A549 (cell line): Measurements from ENCODE around the gene RER1. TPM values are rescaled to one million over a fixed set of nuclear protein-coding genes. Genes with fewer than 3 reads are reported as not detected.

ENCODE experiments used
- ATAC-seq, 2 experiments: fragments of 200-7000 bp in 1 of 2; fragments of >200 bp in 1 of 2; cut with Nextera tagmentation in 1 of 2; cut with Tn5 transposase in 1 of 2; 3 replicates each; pipeline versions ENCODE4 v1.8.0 to v1.9.1; 2018 to 2020; ENCODE audit warnings: mild to moderate bottlenecking in 1 of 2, moderate library complexity in 1 of 2
- CTCF ChIA-PET: fragments of 300-600 bp; sonication (Branson Sonifier 250); formaldehyde crosslinking; extraction: SDS; loops from one replicate; lab custom pipeline; 2021; ENCODE audit warnings: antibody characterized with exemption, inconsistent platforms; lab: Yijun Ruan, JAX
- POLR2A ChIA-PET: fragments of 350-600 bp; formaldehyde crosslinking; extraction: SDS; loops from one replicate; lab custom pipeline; 2021; ENCODE audit warnings: antibody characterized with exemption, inconsistent platforms; lab: Yijun Ruan, JAX
- DNase-seq, 2 experiments: peaks; one replicate each; pipeline versions ENCODE4 v3.0.0 to v3.0.0-alpha.2; 2011 to 2016; ENCODE audit warnings: low read depth in 1 of 2, low spot score in 1 of 2
- FAIRE-seq: peaks from 2 replicates; lab custom pipeline; 2011; peaks lifted over from hg19 to GRCh38; lab: Jason Lieb, UNC
- H3K27ac ChIP-seq, 2 experiments: fragments of >200 bp; sonication (Bioruptor Twin); formaldehyde crosslinking; 3 replicates each; pipeline ENCODE4 v1.5.1; 2016 to 2017
- H3K4me1 ChIP-seq: fragments of >200 bp; sonication (Bioruptor Twin); formaldehyde crosslinking; 3 replicates; pipeline ENCODE4 v1.6.1; 2016
- H3K4me2 ChIP-seq: fragments of >200 bp; sonication (Bioruptor Twin); formaldehyde crosslinking; 3 replicates; pipeline ENCODE4 v1.6.1; 2016
- H3K4me3 ChIP-seq: fragments of >200 bp; sonication (Bioruptor Twin); formaldehyde crosslinking; 3 replicates; pipeline ENCODE4 v1.5.1; 2016
- H3K9me3 ChIP-seq: fragments of >200 bp; sonication (Bioruptor Twin); formaldehyde crosslinking; 3 replicates; pipeline ENCODE4 v1.6.1; 2016
- CHD2 ChIP-seq: fragments of 150-350 bp; IDR thresholded peaks from 2 replicates; pipeline ENCODE4 v1.6.1; 2014; ENCODE audit warnings: low read length; ENCODE audit not compliant: partially characterized antibody
- CHD4 ChIP-seq: fragments of 200-600 bp; sonication (generic); IDR thresholded peaks from 2 replicates; pipeline ENCODE4 v1.6.1; 2016; ENCODE audit warnings: antibody characterized with exemption, mild to moderate bottlenecking, borderline replicate concordance
- E2F6 ChIP-seq: IDR thresholded peaks from 2 replicates; pipeline ENCODE4 v1.6.1; 2012; ENCODE audit warnings: low read depth, borderline replicate concordance
- EHMT2 ChIP-seq: fragments of 200-600 bp; sonication (generic); IDR thresholded peaks from 2 replicates; pipeline ENCODE4 v1.6.1; 2016; ENCODE audit warnings: antibody characterized with exemption, low read depth, mild to moderate bottlenecking, moderate library complexity
- ELK1 ChIP-seq: fragments of 150-350 bp; IDR thresholded peaks from 2 replicates; pipeline ENCODE4 v1.6.1; 2014; ENCODE audit warnings: low read depth, mild to moderate bottlenecking, low read length
- EP300 ChIP-seq, 2 experiments: fragments of >200 bp; sonication (Bioruptor Twin); formaldehyde crosslinking; IDR thresholded peaks; 2 replicates in 1 of 2; 3 replicates in 1 of 2; pipeline ENCODE4 v1.6.1; 2016 to 2017
- FOSB ChIP-seq: fragments of 250-450 bp; sonication (Bioruptor Pico); IDR thresholded peaks from 2 replicates; pipeline ENCODE4 v1.5.0; 2020; ENCODE audit warnings: mild to moderate bottlenecking, moderate library complexity
- FOXS1 ChIP-seq: fragments of 250-450 bp; sonication (Bioruptor Pico); IDR thresholded peaks from 2 replicates; pipeline ENCODE4 v1.5.0; 2020; ENCODE audit warnings: mild to moderate bottlenecking, moderate library complexity
- GATA3 ChIP-seq: IDR thresholded peaks from 2 replicates; pipeline ENCODE4 v1.6.1; 2012; ENCODE audit warnings: borderline replicate concordance
- HDAC2 ChIP-seq: fragments of 200-600 bp; sonication (generic); IDR thresholded peaks from 2 replicates; pipeline ENCODE4 v1.6.1; 2016
- HES2 ChIP-seq: fragments of >200 bp; sonication (Bioruptor Twin); formaldehyde crosslinking; IDR thresholded peaks from 2 replicates; pipeline ENCODE4 v1.6.1; 2016
- HMGXB4 ChIP-seq: fragments of 250-450 bp; sonication (Bioruptor Pico); IDR thresholded peaks from 2 replicates; pipeline ENCODE4 v1.5.0; 2021; ENCODE audit warnings: mild to moderate bottlenecking, moderate library complexity, borderline replicate concordance
- HOXB13 ChIP-seq: fragments of 250-450 bp; sonication (Bioruptor Pico); IDR thresholded peaks from 2 replicates; pipeline ENCODE4 v1.5.0; 2020; ENCODE audit warnings: low read depth, mild to moderate bottlenecking, moderate library complexity
- HOXB5 ChIP-seq: fragments of 250-450 bp; sonication (Bioruptor Pico); IDR thresholded peaks from 2 replicates; pipeline ENCODE4 v1.5.0; 2020; ENCODE audit warnings: mild to moderate bottlenecking, moderate library complexity
- JUNB ChIP-seq: fragments of >200 bp; sonication (Bioruptor Twin); formaldehyde crosslinking; IDR thresholded peaks from 2 replicates; pipeline ENCODE4 v1.6.1; 2016
- MAX ChIP-seq: IDR thresholded peaks from 2 replicates; pipeline ENCODE4 v1.6.1; 2012
- PBX3 ChIP-seq: IDR thresholded peaks from 2 replicates; pipeline ENCODE4 v1.6.1; 2012
- PHF8 ChIP-seq: fragments of 200-600 bp; sonication (generic); IDR thresholded peaks from 2 replicates; pipeline ENCODE4 v1.6.1; 2016; ENCODE audit warnings: low read depth, mild to moderate bottlenecking, antibody characterized with exemption, moderate library complexity, borderline replicate concordance
- POLR2A ChIP-seq: IDR thresholded peaks from 2 replicates; pipeline ENCODE4 v1.6.1; 2012; ENCODE audit warnings: mild to moderate bottlenecking, low read length
- REST ChIP-seq: fragments of 200-600 bp; sonication (generic); IDR thresholded peaks from 2 replicates; pipeline ENCODE4 v1.6.1; 2016; ENCODE audit warnings: antibody characterized with exemption, mild to moderate bottlenecking, moderate library complexity
- RFX5 ChIP-seq: fragments of 450-650 bp; IDR thresholded peaks from 2 replicates; pipeline ENCODE4 v1.7.1; 2014; ENCODE audit warnings: antibody characterized with exemption, mild to moderate bottlenecking, moderate library complexity
- SREBF2 ChIP-seq: fragments of 450-650 bp; IDR thresholded peaks from 2 replicates; pipeline ENCODE4 v1.6.1; 2014; ENCODE audit warnings: mild to moderate bottlenecking, moderate library complexity
- TP53 ChIP-seq: fragments of 250-450 bp; sonication (Bioruptor Pico); IDR thresholded peaks from 2 replicates; pipeline ENCODE4 v1.5.0; 2021; ENCODE audit warnings: mild to moderate bottlenecking, moderate library complexity
- USF2 ChIP-seq: fragments of 450-650 bp; IDR thresholded peaks from 2 replicates; pipeline ENCODE4 v1.6.1; 2014; ENCODE audit warnings: antibody characterized with exemption
- ZC3H11A ChIP-seq: fragments of 450-650 bp; IDR thresholded peaks from 2 replicates; pipeline ENCODE4 v1.6.1; 2014; ENCODE audit warnings: antibody characterized with exemption, mild to moderate bottlenecking
- ZFP36 ChIP-seq: fragments of 450-650 bp; IDR thresholded peaks from 2 replicates; pipeline ENCODE4 v1.6.1; 2014; ENCODE audit warnings: borderline replicate concordance; ENCODE audit not compliant: partially characterized antibody
- WGBS: methylation state at CpG from one replicate; pipeline ENCODE4 v1.1.6; 2017; ENCODE audit errors: missing lambda C conversion rate; 5-methylcytosine and 5-hydroxymethylcytosine counted together
- polyA plus RNA-seq, 4 experiments: library from polyadenylated mRNA; depleted of rRNA in 3 of 4; stranded (reverse); fragments of >200 nt; fragmentation: RNase III in 1 of 4; extraction: RNeasy Plus Mini Kit Qiagen cat#74134 plus additional on column Dnase treatment in 1 of 4; gene quantifications; 2 replicates in 3 of 4; 3 replicates in 1 of 4; pipeline ENCODE4 v1.2.3, GENCODE V29; 2011 to 2017

RER1 gene
- polyA plus RNA-seq, 2 of the 4 experiments (the other 2 are of a cell fraction): 72.3 to 213 TPM

- POLR2A ChIA-PET: interaction anchor here (0.9 kb wide), 1 partner anchor 17 kb away, joined by 4 read pairs; the partner anchor contains the start of genes MORN1 and RER1
- FAIRE-seq (no peak), ATAC-seq (no peak), DNase-seq (no peak)
- Histone ChIP-seq H3K4me3 (no peak overlapping the region), H3K27ac (no peak overlapping the region), H3K4me1 (peaks cover 8% of the 10 kb centered on the region), H3K4me2 (no peak overlapping the region), H3K9me3 (no peaks in the 10 kb centered on the region)
- CTCF ChIA-PET: interaction anchor here (0.5 to 1.5 kb wide), 6 partner anchors 12 to 394 kb away, joined by 3 to 4 read pairs (median 3); no protein-coding TSS in a partner anchor
- WGBS: 65% methylated on average over 4 of the region's 24 CpGs
- TF ChIP-seq HDAC2 (no peak), PHF8 (no peak), JUNB (no peak), ZFP36 (no peak), E2F6 (no peak), RFX5 (no peak), GATA3 (no peak), ELK1 (no peak), EHMT2 (no peak), MAX (no peak)
Measured at GRCh38 chr1:2408456-2408855, 16.8 kb downstream of the RER1 start.

GRCh38 chr1:2408859-2409276 lies 17.2 kb downstream of the RER1 start:
- ChIA-PET POLR2A (interaction anchor here (0.9 kb wide), 1 partner anchor 17 kb away, joined by 4 read pairs; the partner anchor contains the start of genes MORN1 and RER1), CTCF (interaction anchor here (0.5 to 1.0 kb wide), 4 partner anchors 35 to 393 kb away, joined by 3 to 4 read pairs (median 3); no protein-coding TSS in a partner anchor)
- no peak overlapping the region for H3K27ac ChIP-seq
- H3K9me3 ChIP-seq: no peaks in the 10 kb centered on the region
- WGBS: 85% methylated on average over 8 of the region's 13 CpGs
- H3K4me3 ChIP-seq: no peak overlapping the region
- TF ChIP-seq SREBF2 (no peak), POLR2A (no peak), HOXB5 (no peak), PHF8 (no peak), ZC3H11A (no peak), HMGXB4 (CRISPR knock-in tag) (no peak), HES2 (no peak), CHD4 (no peak), EP300 (IDR thresholded peaks at IDR 0.05) (no peak), TP53 (CRISPR knock-in tag) (no peak), REST (no peak), PBX3 (no peak), FOXS1 (CRISPR knock-in tag) (no peak), JUNB (no peak), EHMT2 (no peak), HOXB13 (CRISPR knock-in tag) (no peak), FOSB (CRISPR knock-in tag) (no peak), CHD2 (no peak), USF2 (no peak), ELK1 (no peak)
- ATAC-seq (no peak), DNase-seq (no peak), FAIRE-seq (no peak)
- no peak overlapping the region for H3K4me2 ChIP-seq
- peaks cover 12% of the 10 kb centered on the region for H3K4me1 ChIP-seq
